HepG2 (cell line): Measurements from ENCODE around the gene MALT1. TPM values are rescaled to one million over a fixed set of nuclear protein-coding genes. Genes with fewer than 3 reads are reported as not detected.

Experiments
- BCL6 ChIP-seq: IDR thresholded peaks from 2 replicates; pipeline ENCODE4 v1.6.1; 2016; ENCODE audit warnings: missing genetic modification reagents, missing compliant biosample characterization
- CEBPG ChIP-seq: IDR thresholded peaks from 2 replicates; pipeline ENCODE4 v1.6.1; 2016
- RBM22 ChIP-seq: fragments of 200-400 bp; formaldehyde crosslinking; optimal IDR thresholded peaks from 2 replicates; pipeline ENCODE3; 2017; ENCODE audit warnings: mild to moderate bottlenecking, low read length, moderate library complexity
- RBM39 ChIP-seq: fragments of 200-400 bp; formaldehyde crosslinking; IDR thresholded peaks from one replicate; pipeline ENCODE4 v1.6.1; 2018; ENCODE audit warnings: antibody characterized with exemption, mild to moderate bottlenecking, low read depth, low read length; ENCODE audit not compliant: poor library complexity, severe bottlenecking
- SMYD3 ChIP-seq: sonication (generic); formaldehyde crosslinking; IDR thresholded peaks from 2 replicates; pipeline ENCODE4 v1.8.1; 2023; ENCODE audit warnings: mild to moderate bottlenecking, missing genetic modification reagents
- SRF ChIP-seq: IDR thresholded peaks from 2 replicates; pipeline ENCODE4 v1.6.1; 2011; ENCODE audit warnings: mild to moderate bottlenecking, low read depth, low read length, moderate library complexity
- TIGD3 ChIP-seq: sonication (generic); formaldehyde crosslinking; IDR thresholded peaks from 2 replicates; pipeline ENCODE4 v1.5.1; 2020; ENCODE audit warnings: mild to moderate bottlenecking, missing genetic modification reagents, borderline replicate concordance
- UBTF ChIP-seq: sonication (generic); formaldehyde crosslinking; IDR thresholded peaks from 2 replicates; pipeline ENCODE4 v1.4.0; 2020; ENCODE audit warnings: mild to moderate bottlenecking, missing genetic modification reagents
- ZBTB37 ChIP-seq: sonication (generic); formaldehyde crosslinking; IDR thresholded peaks from 2 replicates; pipeline ENCODE4 v1.4.0; 2020; ENCODE audit warnings: mild to moderate bottlenecking, missing genetic modification reagents
- ZBTB7B ChIP-seq: sonication (generic); formaldehyde crosslinking; IDR thresholded peaks from 2 replicates; pipeline ENCODE4 v1.4.0; 2020; ENCODE audit warnings: missing genetic modification reagents
- ZKSCAN8 ChIP-seq: IDR thresholded peaks from 2 replicates; pipeline ENCODE4 v1.6.1; 2016; ENCODE audit warnings: borderline replicate concordance, missing genetic modification reagents, missing compliant biosample characterization
- ZNF180 ChIP-seq: sonication (generic); formaldehyde crosslinking; IDR thresholded peaks from 2 replicates; pipeline ENCODE4 v1.4.0; 2020; ENCODE audit warnings: low read depth, missing genetic modification reagents, borderline replicate concordance
- ZNF33A ChIP-seq: sonication (generic); formaldehyde crosslinking; IDR thresholded peaks from 2 replicates; pipeline ENCODE4 v1.5.1; 2020; ENCODE audit warnings: missing genetic modification reagents, mild to moderate bottlenecking, moderate library complexity, borderline replicate concordance
- ZNF33B ChIP-seq: sonication (generic); formaldehyde crosslinking; IDR thresholded peaks from 2 replicates; pipeline ENCODE4 v1.5.1; 2020; ENCODE audit warnings: mild to moderate bottlenecking, missing genetic modification reagents
- ZNF367 ChIP-seq: sonication (generic); formaldehyde crosslinking; IDR thresholded peaks from 2 replicates; pipeline ENCODE4 v1.4.0; 2020; ENCODE audit warnings: missing genetic modification reagents, borderline replicate concordance
- ZNF430 ChIP-seq: sonication (generic); formaldehyde crosslinking; IDR thresholded peaks from 2 replicates; pipeline ENCODE4 v1.9.0; 2021; ENCODE audit warnings: mild to moderate bottlenecking, missing genetic modification reagents
- ZNF460 ChIP-seq: sonication (generic); formaldehyde crosslinking; IDR thresholded peaks from 2 replicates; pipeline ENCODE4 v1.5.1; 2020; ENCODE audit warnings: missing genetic modification reagents, mild to moderate bottlenecking, borderline replicate concordance
- ZNF496 ChIP-seq: sonication (generic); formaldehyde crosslinking; IDR thresholded peaks from 2 replicates; pipeline ENCODE4 v1.8.1; 2023; ENCODE audit warnings: mild to moderate bottlenecking, moderate library complexity, missing genetic modification reagents; ENCODE audit not compliant: insufficient replicate concordance
- ZNF567 ChIP-seq: sonication (generic); formaldehyde crosslinking; IDR thresholded peaks from 2 replicates; pipeline ENCODE4 v1.8.1; 2023; ENCODE audit warnings: mild to moderate bottlenecking, missing genetic modification reagents, borderline replicate concordance
- ZNF770 ChIP-seq: sonication (generic); formaldehyde crosslinking; IDR thresholded peaks from 2 replicates; pipeline ENCODE4 v1.5.0; 2020; ENCODE audit warnings: mild to moderate bottlenecking, missing genetic modification reagents
- ZNF782 ChIP-seq: sonication (generic); formaldehyde crosslinking; IDR thresholded peaks from 2 replicates; pipeline ENCODE4 v1.4.0; 2020; ENCODE audit warnings: missing genetic modification reagents, mild to moderate bottlenecking, borderline replicate concordance
- ZNF788 ChIP-seq: sonication (generic); formaldehyde crosslinking; IDR thresholded peaks from 2 replicates; pipeline ENCODE4 v1.5.0; 2020; ENCODE audit warnings: mild to moderate bottlenecking, missing genetic modification reagents, borderline replicate concordance
- polyA plus RNA-seq, 8 experiments: library from polyadenylated mRNA; depleted of rRNA in 3 of 8; stranded (reverse) in 7 of 8; unstranded in 1 of 8; fragments of >200 nt; fragmentation: Illumina TruSeq in 4 of 8; extraction: Trizol in 4 of 8; gene quantifications; 2 replicates each; pipeline versions ENCODE4 v1.2.1 to v1.2.3, GENCODE V29; 2011 to 2016; ENCODE audit warnings: low read depth in 4 of 8, missing spikeins in 1 of 8, mixed read lengths in 1 of 8; ENCODE audit not compliant: insufficient read depth in 1 of 8
- total RNA-seq, 5 experiments: library from RNA; depleted of rRNA; stranded (reverse); fragments of >200 nt; fragmentation: Illumina TruSeq; extraction: Trizol; gene quantifications; 2 replicates each; pipeline ENCODE4 v1.2.3, GENCODE V29; 2016; ENCODE audit warnings: low read depth in 1 of 5

Gene MALT1
- total and polyA plus RNA-seq, 2 of the 13 experiments (the other 11 are each of a cell fraction or from before 2014, with no cell fraction given) = 43.9 to 89.0 TPM

GRCh38 chr18:58671632-58672564 lies 633 bp downstream of the MALT1 start (continued):
- 0 out of 2 replicates have a peak, but pooled peaks have one; percentile 42 for TF ChIP-seq ZNF770 (CRISPR knock-in tag)
- TF ChIP-seq ZKSCAN8 = no peak
- no peak for TF ChIP-seq ZNF33A (CRISPR knock-in tag)
- no peak for TF ChIP-seq ZNF180 (CRISPR knock-in tag)
- no peak for TF ChIP-seq SRF
- no peak for TF ChIP-seq SMYD3 (CRISPR knock-in tag)
- no peak for TF ChIP-seq ZNF430 (CRISPR knock-in tag)
- no peak for TF ChIP-seq ZNF367 (CRISPR knock-in tag)
- TF ChIP-seq CEBPG (CRISPR knock-in tag) = 0 out of 2 replicates have a peak, but pooled peaks have one; percentile 16
- TF ChIP-seq RBM22 = no peak
- no peak for TF ChIP-seq ZNF782
- TF ChIP-seq RBM39 = no peak
- TF ChIP-seq TIGD3 (CRISPR knock-in tag) = no peak
- no peak for TF ChIP-seq ZNF460 (CRISPR knock-in tag)
- no peak for TF ChIP-seq ZBTB7B (CRISPR knock-in tag)
- TF ChIP-seq UBTF = peak; percentile 83
- TF ChIP-seq ZNF33B (CRISPR knock-in tag) = no peak
- no peak for TF ChIP-seq ZNF788
- TF ChIP-seq ZNF567 (CRISPR knock-in tag) = no peak
- no peak for TF ChIP-seq BCL6 (CRISPR knock-in tag)
- no peak for TF ChIP-seq ZNF496 (CRISPR knock-in tag)
- no peak for TF ChIP-seq ZBTB37 (CRISPR knock-in tag)
